Spleen (tissue), 7 donors: ENCODE data around the gene RBM4.

ENCODE experiments used
- POLR2A ChIP-seq, 3 donors: fragments of 450-650 bp; IDR thresholded peaks; one replicate each; pipeline ENCODE4 v1.5.1; 2017; ENCODE audit warnings: antibody characterized with exemption in 3 of 3, mild to moderate bottlenecking in 1 of 3
- TF ChIP-seq, protein P1 (sequence below), 11 experiments: fragments of 200-600 bp in 7 of 11; fragments of 450-650 bp in 4 of 11; sonication (generic) in 4 of 11; IDR thresholded peaks in 8 of 11; conservative IDR thresholded peaks in 3 of 11; 1 replicate in 7 of 11; 2 replicates in 4 of 11; pipeline versions ENCODE4 v1.4.0 to v1.8.0; 2016 to 2021; ENCODE audit warnings: antibody characterized with exemption in 11 of 11, inconsistent platforms in 4 of 11, mild to moderate bottlenecking in 1 of 11
- donor health status: DM: no; HTN: no; CAD: no; lungs with moderate emphysema.
- donor health status: DM: no; HTN: no; CAD: no.
- donor health status: DM: no; HTN: no; CAD: no.

DNA sequence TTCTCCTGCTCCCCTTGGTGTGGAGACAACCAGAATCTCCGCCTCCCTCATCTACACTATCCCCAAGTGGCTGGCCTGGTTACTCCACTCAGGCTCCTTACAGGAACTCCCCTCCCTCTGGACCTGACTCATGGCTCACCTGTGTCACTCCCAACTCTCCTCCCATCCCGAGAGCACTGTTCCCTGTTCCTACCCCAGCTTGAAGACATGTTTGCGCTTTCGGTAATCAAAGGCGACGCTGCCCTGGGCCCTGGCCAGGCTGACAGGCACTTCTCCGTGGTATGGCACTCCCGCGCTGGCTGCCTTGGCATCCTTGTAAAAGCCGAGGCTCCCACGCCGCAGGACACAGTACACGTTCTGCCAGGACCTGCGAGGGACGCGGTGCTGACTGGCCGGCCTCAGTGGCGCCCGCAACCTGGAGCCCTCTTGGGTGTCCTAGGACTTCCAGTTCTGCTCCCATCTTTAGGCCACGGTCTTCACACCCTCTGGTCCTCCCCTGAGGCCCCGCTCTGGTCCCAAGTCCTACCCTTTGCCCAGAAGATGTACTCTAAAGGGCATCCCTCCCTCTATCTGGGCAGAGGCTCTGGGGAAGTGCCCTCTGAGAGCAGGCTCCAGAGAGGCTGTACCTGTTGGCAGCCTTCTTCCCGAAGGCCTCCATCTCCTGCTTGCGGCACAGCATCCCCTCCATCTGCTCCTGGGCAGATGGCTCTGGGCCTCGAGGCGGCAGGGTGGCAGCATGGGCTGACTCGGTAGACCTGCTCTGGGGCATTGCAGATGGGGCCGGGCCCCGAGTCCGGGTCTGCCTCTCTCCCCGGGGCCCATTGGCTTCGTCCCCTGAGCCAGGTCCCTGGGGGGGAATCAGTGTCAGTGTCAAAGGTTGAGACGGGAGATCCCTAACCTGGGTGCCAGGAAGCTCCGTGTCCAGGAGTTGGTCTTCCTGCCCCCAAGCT is 48.6 kb downstream of the RBM4 start:
- TF ChIP-seq, protein P1, sequence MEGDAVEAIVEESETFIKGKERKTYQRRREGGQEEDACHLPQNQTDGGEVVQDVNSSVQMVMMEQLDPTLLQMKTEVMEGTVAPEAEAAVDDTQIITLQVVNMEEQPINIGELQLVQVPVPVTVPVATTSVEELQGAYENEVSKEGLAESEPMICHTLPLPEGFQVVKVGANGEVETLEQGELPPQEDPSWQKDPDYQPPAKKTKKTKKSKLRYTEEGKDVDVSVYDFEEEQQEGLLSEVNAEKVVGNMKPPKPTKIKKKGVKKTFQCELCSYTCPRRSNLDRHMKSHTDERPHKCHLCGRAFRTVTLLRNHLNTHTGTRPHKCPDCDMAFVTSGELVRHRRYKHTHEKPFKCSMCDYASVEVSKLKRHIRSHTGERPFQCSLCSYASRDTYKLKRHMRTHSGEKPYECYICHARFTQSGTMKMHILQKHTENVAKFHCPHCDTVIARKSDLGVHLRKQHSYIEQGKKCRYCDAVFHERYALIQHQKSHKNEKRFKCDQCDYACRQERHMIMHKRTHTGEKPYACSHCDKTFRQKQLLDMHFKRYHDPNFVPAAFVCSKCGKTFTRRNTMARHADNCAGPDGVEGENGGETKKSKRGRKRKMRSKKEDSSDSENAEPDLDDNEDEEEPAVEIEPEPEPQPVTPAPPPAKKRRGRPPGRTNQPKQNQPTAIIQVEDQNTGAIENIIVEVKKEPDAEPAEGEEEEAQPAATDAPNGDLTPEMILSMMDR (IDR thresholded peaks at IDR 0.05 in 8 of 11, conservative IDR thresholded peaks at IDR 0.05 in 3 of 11) = no peak
- TF ChIP-seq POLR2A (IDR thresholded peaks at IDR 0.05) = no peak
